Trophoblast cell (in vitro differentiated cells and primary cell): ENCODE data around the gene OVCA2.
A peak's percentile ranks its signal among the peaks of the same experiment; 100 is the strongest.

Experiments
- DNase-seq, 2 donors: peaks; one replicate each; pipeline ENCODE4 v3.0.0-alpha.2; 2016
- H2AFZ ChIP-seq: 2 replicates; pipeline ENCODE4 v1.6.1; 2013; ENCODE audit warnings: low read length, moderate library complexity, mild to moderate bottlenecking; ENCODE audit not compliant: insufficient read depth, poor library complexity
- H2AK5ac ChIP-seq: 2 replicates; pipeline ENCODE4 v1.6.1; 2013; ENCODE audit warnings: mild to moderate bottlenecking, low read length
- H2BK120ac ChIP-seq: 2 replicates; pipeline ENCODE4 v1.6.1; 2013; ENCODE audit warnings: low read length, mild to moderate bottlenecking, moderate library complexity; ENCODE audit not compliant: insufficient read depth, poor library complexity
- H2BK12ac ChIP-seq: 2 replicates; pipeline ENCODE4 v1.6.1; 2013; ENCODE audit warnings: mild to moderate bottlenecking, low read length, moderate library complexity
- H2BK5ac ChIP-seq: 2 replicates; pipeline ENCODE4 v1.6.1; 2013; ENCODE audit warnings: low read length, low read depth, moderate library complexity, mild to moderate bottlenecking; ENCODE audit not compliant: poor library complexity
- H3K14ac ChIP-seq: 2 replicates; pipeline ENCODE4 v1.6.1; 2013; ENCODE audit warnings: mild to moderate bottlenecking, low read length
- H3K18ac ChIP-seq: 2 replicates; pipeline ENCODE4 v1.6.1; 2013; ENCODE audit warnings: mild to moderate bottlenecking, low read length
- H3K23ac ChIP-seq: 2 replicates; pipeline ENCODE4 v1.6.1; 2013; ENCODE audit warnings: low read length
- H3K27ac ChIP-seq: 2 replicates; pipeline ENCODE4 v1.5.1; 2013; ENCODE audit warnings: low read depth, mild to moderate bottlenecking, inconsistent platforms, low read length, moderate library complexity
- H3K27me3 ChIP-seq: 2 replicates; pipeline ENCODE4 v1.6.1; 2013; ENCODE audit warnings: inconsistent platforms, mild to moderate bottlenecking, low read length, moderate library complexity; ENCODE audit not compliant: insufficient read depth
- H3K36me3 ChIP-seq, 2 experiments: 1 replicate in 1 of 2; 2 replicates in 1 of 2; pipeline ENCODE4 v1.6.1; 2013; ENCODE audit warnings: low read length in 2 of 2, mild to moderate bottlenecking in 2 of 2, moderate library complexity in 1 of 2; ENCODE audit not compliant: insufficient read depth in 2 of 2, control insufficient read depth in 1 of 2
- H3K4ac ChIP-seq: 2 replicates; pipeline ENCODE4 v1.6.1; 2013; ENCODE audit warnings: low read depth, mild to moderate bottlenecking, low read length, moderate library complexity
- H3K4me1 ChIP-seq, 2 experiments: 1 replicate in 1 of 2; 2 replicates in 1 of 2; pipeline ENCODE4 v1.6.1; 2013; ENCODE audit warnings: low read length in 2 of 2, mild to moderate bottlenecking in 2 of 2, moderate library complexity in 1 of 2; ENCODE audit not compliant: insufficient read depth in 2 of 2, control insufficient read depth in 1 of 2
- H3K4me2 ChIP-seq: 2 replicates; pipeline ENCODE4 v1.6.1; 2013; ENCODE audit warnings: inconsistent platforms, mild to moderate bottlenecking, low read length, moderate library complexity
- H3K4me3 ChIP-seq: 2 replicates; pipeline ENCODE4 v1.5.1; 2013; ENCODE audit warnings: mild to moderate bottlenecking, low read depth, low read length, inconsistent platforms
- H3K79me1 ChIP-seq: one replicate; pipeline ENCODE4 v1.6.1; 2013; ENCODE audit warnings: low read length
- H3K79me2 ChIP-seq: 2 replicates; pipeline ENCODE4 v1.6.1; 2013; ENCODE audit warnings: low read length, mild to moderate bottlenecking; ENCODE audit not compliant: control insufficient read depth, insufficient read depth, poor library complexity
- H3K9ac ChIP-seq: 2 replicates; pipeline ENCODE4 v1.6.1; 2013; ENCODE audit warnings: mild to moderate bottlenecking, low read length
- H3K9me3 ChIP-seq: 2 replicates; pipeline ENCODE4 v1.6.1; 2013; ENCODE audit warnings: low read depth, mild to moderate bottlenecking, control low read depth, inconsistent platforms, low read length; ENCODE audit not compliant: insufficient read depth
- H4K12ac ChIP-seq: 2 replicates; pipeline ENCODE4 v1.6.1; 2013; ENCODE audit warnings: low read depth, mild to moderate bottlenecking, low read length, moderate library complexity
- H4K8ac ChIP-seq: 2 replicates; pipeline ENCODE4 v1.6.1; 2013; ENCODE audit warnings: low read depth, mild to moderate bottlenecking, low read length, moderate library complexity
- H4K91ac ChIP-seq: one replicate; pipeline ENCODE4 v1.6.1; 2013; ENCODE audit warnings: low read depth, mild to moderate bottlenecking, low read length, moderate library complexity
- WGBS: extraction: QIAGEN DNeasy Blood & Tissue Kit; methylation state at CpG from one replicate; pipeline ENCODE4 v1.1.7; 2013; ENCODE audit warnings: missing lambda C conversion rate; ENCODE audit not compliant: insufficient read length, insufficient coverage; ENCODE audit errors: extremely low coverage; 5-methylcytosine and 5-hydroxymethylcytosine counted together

OVCA2 gene

GRCh38 chr17:2055292-2056205 is 13.7 kb downstream of the OVCA2 start:
- H4K91ac ChIP-seq = peak overlapping the region; percentile 58
- peaks cover 68% of the 10 kb centered on the region for H3K27me3 ChIP-seq
- no peak for DNase-seq
- H3K18ac ChIP-seq = no peak overlapping the region
- no CpG with 5 or more reads among the region's 113 CpGs for WGBS
- H2AFZ ChIP-seq = peak overlapping the region; percentile 25
- peaks cover 6 to 12% of the 10 kb centered on the region in 2 experiments for H3K36me3 ChIP-seq
- H2BK12ac ChIP-seq = no peak overlapping the region
- peaks cover 9% of the 10 kb centered on the region for H3K79me1 ChIP-seq
- H3K14ac ChIP-seq = peak overlapping the region; percentile 47
- no peak overlapping the region for H2BK5ac ChIP-seq
- H3K4me3 ChIP-seq = peak overlapping the region; percentile 65
- no peak overlapping the region for H3K27ac ChIP-seq
- H3K4me2 ChIP-seq = peak overlapping the region; percentile 87
- H2AK5ac ChIP-seq = no peak overlapping the region
- no peak overlapping the region for H3K23ac ChIP-seq
- no peak overlapping the region for H4K8ac ChIP-seq
- peaks cover 31 to 50% of the 10 kb centered on the region in 2 experiments for H3K4me1 ChIP-seq
- no peak overlapping the region for H4K12ac ChIP-seq
- H3K9me3 ChIP-seq = peaks cover 18% of the 10 kb centered on the region
- H3K79me2 ChIP-seq = peaks cover 2% of the 10 kb centered on the region
- no peak overlapping the region for H3K4ac ChIP-seq
- H3K9ac ChIP-seq = no peak overlapping the region
- H2BK120ac ChIP-seq = no peak overlapping the region

DNA sequence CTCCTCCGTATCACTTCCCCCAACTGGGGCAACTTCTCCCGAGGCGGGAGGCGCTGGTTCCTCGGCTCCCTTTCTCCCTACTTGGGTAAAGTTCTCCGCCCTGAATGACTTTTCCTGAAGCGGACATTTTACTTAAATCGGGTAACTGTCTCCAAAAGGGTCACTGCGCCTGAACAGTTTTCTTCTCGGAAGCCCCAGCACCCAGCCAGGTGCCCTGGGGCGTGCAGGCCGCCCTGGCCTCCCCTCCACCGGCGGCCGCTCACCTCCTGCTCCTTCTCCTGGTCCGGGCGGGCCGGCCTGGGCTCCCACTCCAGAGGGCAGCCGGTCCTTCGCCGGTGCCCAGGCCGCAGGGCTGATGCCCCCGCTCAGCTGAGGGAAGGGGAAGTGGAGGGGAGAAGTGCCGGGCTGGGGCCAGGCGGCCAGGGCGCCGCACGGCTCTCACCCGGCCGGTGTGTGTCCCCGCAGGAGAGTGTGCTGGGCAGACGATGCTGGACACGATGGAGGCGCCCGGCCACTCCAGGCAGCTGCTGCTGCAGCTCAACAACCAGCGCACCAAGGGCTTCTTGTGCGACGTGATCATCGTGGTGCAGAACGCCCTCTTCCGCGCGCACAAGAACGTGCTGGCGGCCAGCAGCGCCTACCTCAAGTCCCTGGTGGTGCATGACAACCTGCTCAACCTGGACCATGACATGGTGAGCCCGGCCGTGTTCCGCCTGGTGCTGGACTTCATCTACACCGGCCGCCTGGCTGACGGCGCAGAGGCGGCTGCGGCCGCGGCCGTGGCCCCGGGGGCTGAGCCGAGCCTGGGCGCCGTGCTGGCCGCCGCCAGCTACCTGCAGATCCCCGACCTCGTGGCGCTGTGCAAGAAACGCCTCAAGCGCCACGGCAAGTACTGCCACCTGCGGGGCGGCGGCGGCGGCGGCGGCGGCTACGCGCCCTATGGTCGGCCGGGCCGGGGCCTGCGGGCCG is 14.7 kb downstream of the OVCA2 start:
- H3K4ac ChIP-seq = peak overlapping the region; percentile 12
- H3K9ac ChIP-seq = no peak overlapping the region
- H3K27me3 ChIP-seq = peaks cover 59% of the 10 kb centered on the region
- peak overlapping the region; percentile 41 for H2BK12ac ChIP-seq
- H2BK5ac ChIP-seq = no peak overlapping the region
- no peak overlapping the region for H4K12ac ChIP-seq
- H4K8ac ChIP-seq = no peak overlapping the region
- H3K14ac ChIP-seq = peak overlapping the region; percentile 11
- peaks cover 18% of the 10 kb centered on the region for H3K9me3 ChIP-seq
- peaks cover 13 to 20% of the 10 kb centered on the region in 2 experiments for H3K36me3 ChIP-seq
- no peak overlapping the region for H3K23ac ChIP-seq
- peak overlapping the region; percentile 65 for H3K4me3 ChIP-seq
- H3K4me2 ChIP-seq = peak overlapping the region; percentile 52
- DNase-seq = peak; percentile 69 to 73
- peaks cover 2% of the 10 kb centered on the region for H3K79me2 ChIP-seq
- H3K79me1 ChIP-seq = peaks cover 9% of the 10 kb centered on the region
- WGBS = no CpG with 5 or more reads among the region's 85 CpGs
- H4K91ac ChIP-seq = peak overlapping the region; percentile 17
- peak overlapping the region; percentile 22 for H2AK5ac ChIP-seq
- peaks cover 33 to 46% of the 10 kb centered on the region in 2 experiments for H3K4me1 ChIP-seq
- peak overlapping the region; percentile 57 for H2BK120ac ChIP-seq
- H3K27ac ChIP-seq = no peak overlapping the region
- H3K18ac ChIP-seq = peak overlapping the region; percentile 57
- peak overlapping the region; percentile 19 for H2AFZ ChIP-seq

GRCh38 chr17:2057175-2057759 is 15.4 kb downstream of the OVCA2 start:
- Histone ChIP-seq H3K14ac (peak overlapping the region; percentile 13), H3K18ac (peak overlapping the region; percentile 41), H3K4me3 (no peak overlapping the region), H3K4me2 (peak overlapping the region; percentile 52), H2AK5ac (no peak overlapping the region), H3K9me3 (peaks cover 18% of the 10 kb centered on the region), H2BK12ac (no peak overlapping the region), H2BK5ac (no peak overlapping the region), H3K9ac (no peak overlapping the region), H3K27me3 (peaks cover 53% of the 10 kb centered on the region), H4K12ac (no peak overlapping the region), H3K27ac (peak overlapping the region; percentile 18), H3K4me1 (peaks cover 33 to 46% of the 10 kb centered on the region in 2 experiments), H4K91ac (peak overlapping the region; percentile 61), H2BK120ac (peak overlapping the region; percentile 57), H3K79me2 (peaks cover 2% of the 10 kb centered on the region), H4K8ac (peak overlapping the region; percentile 6), H3K79me1 (peaks cover 9% of the 10 kb centered on the region), H3K4ac (no peak overlapping the region), H2AFZ (no peak overlapping the region), H3K36me3 (peaks cover 13 to 20% of the 10 kb centered on the region in 2 experiments), H3K23ac (no peak overlapping the region)
- no peak for DNase-seq
- no CpG with 5 or more reads among the region's 81 CpGs for WGBS
